NCI-H2196 (cell line): ENCODE results near the gene CCDC136.

Experiments used
- DNase-seq: peaks from one replicate; lab custom pipeline; 2025; ENCODE audit not compliant: unreplicated experiment; lab: John Stamatoyannopoulos, UW

Gene CCDC136

DNA sequence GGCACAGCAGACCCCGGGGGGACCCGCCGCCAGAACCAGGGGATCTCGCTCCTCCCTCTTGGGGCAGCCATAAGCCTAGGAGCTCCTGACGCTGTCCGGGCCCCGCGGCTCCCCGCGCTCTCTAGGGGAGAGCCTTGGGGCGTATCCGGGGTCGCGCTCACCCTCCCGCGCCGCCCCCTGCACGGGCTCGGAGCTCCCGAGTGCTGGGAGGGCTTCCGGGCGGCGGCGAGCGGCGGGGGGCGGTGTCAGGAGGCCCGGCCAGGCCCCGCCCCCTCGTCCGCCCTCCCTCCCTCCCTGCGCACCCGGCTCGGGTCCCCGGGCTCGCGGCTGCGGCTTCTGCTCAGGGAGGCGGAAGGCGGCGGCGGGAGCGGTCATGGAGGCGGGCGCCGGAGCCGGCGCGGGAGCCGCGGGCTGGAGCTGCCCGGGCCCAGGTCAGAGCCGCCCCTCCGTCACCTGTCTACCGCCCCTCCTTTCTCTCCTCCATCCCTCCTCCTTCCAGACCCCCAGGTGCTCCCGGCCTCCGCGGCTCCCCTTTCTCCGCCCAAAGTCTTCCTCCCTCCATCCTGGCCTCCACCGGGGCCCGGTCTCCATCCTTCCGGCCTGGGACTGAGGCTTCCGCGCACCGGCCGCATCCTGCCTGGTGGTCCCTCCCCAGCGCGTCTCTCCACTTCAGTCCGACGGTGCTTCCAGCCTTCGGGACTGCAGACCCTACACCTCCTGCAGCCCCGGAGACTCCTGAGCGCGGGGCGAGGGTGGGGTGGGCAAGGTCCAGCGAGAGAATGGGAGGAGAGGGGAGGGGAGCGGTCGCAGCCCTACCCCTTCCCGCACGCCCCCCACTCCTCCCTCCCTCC lies at the start of gene CCDC136:
Gene CCDC136 (plus strand): TSS at position 848 of the 851 bp plus-strand sequence. CDS start 444 bp downstream, outside the sequence.
- peak; percentile 60 for DNase-seq

- DNase-seq, result no peak
These were observed 49.6 kb upstream of the CCDC136 start for GRCh38 chr7:128742206-128742605.

GRCh38 chr7:128743112-128743772 lies 48.5 kb upstream of the CCDC136 start:
- no peak for DNase-seq

DNA sequence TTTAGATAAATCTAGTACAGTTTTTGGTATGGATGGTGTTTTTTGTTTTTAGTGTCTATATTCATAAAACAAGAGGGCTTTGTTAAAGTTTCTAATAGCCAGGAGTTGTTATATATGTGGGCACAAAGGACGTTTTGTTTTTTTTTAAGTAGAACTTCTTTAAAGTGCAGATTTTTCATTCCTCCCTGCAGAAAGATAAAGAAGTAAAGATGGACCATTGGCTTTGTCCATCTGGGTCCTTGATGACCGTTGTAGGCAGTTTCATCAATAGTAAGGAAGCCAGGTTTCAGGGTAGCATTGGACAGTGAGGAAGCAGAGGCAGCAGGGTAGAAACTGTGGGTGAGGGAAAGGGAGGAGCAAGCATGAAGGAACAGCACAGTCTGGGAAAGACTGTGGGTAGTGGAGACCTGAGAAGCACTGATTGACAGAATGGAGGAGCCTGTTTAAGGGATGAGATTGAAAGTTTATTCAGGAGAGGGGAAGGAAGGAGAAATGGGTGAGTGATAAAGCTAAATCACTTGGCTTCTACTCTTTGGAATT lies 47.3 kb upstream of the CCDC136 start:
- DNase-seq, result no peak

DNA sequence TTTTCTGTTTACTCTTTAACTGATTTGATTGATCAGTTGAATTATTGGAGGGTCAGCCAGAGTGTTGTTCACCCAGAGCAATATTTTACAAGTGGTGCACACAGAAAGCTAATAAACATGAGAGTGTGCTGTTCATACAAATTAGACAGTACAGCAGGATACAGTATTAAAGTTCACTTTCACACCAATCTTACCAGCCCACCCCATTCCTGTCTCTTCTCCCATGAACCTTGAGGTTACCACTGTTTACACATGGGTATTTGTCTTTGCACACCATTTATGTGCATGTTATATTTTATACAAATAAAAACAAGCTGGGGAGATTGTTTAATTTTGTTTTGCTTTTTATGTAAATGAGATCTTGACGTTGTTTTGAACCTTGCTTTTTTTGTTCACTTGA lies 46.1 kb upstream of the CCDC136 start:
- no peak for DNase-seq

GRCh38 chr7:128747327-128748079 lies 44.3 kb upstream of the CCDC136 start:
- DNase-seq, result no peak

DNA sequence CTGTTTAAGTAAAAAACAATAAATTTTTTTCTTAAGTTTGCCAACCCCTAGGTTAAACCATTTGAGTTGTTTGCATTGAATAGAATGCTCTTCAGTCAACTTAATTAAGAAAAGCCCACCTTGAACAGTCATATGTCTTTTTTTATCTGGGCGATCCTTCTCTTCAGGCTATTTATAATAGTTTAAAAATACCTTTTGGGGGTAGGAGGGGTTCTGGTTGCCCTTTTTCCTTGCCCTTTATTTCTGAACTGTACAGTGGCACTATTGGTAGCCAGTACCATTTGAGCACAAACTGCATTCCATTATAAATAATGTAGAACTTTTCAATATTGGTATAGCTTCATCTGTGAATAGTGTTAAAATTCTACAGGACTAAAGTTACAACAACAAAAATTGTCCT lies 39.5 kb upstream of the CCDC136 start:
- no peak for DNase-seq

- DNase-seq, result no peak
These were observed 36.5 kb upstream of the CCDC136 start for GRCh38 chr7:128755075-128755818.

DNA sequence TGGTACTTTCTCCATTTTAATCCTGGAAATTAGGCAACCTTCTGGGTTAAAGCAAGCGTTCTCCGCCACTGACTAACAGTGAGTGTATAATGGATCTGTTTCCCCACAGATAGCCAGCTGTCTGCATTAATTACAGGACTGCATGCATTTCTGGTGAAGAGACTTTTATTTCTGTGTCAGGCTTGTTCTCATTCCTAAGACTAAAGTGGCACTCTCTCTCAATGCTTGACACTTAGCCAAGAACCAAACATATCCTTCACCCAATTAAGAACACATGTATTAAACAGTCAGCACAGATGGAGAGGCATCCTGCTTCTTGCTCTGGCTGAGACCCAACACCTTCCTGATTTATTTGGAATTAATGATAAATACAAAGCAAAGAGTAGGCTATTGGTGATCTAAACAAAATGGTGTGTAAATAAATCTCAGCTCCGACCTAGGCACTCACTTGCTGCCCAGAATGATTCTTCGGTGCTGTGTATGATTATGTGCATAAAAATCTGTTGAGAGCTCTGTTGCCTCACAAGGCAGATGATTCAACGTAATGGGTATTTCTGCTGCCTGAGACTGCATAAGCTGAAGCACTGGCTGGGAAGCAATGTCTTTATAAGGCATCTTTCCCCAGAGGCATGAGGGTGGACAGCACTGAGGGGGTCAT lies 35.8 kb upstream of the CCDC136 start:
- no peak for DNase-seq

GRCh38 chr7:128757203-128757602 lies 34.6 kb upstream of the CCDC136 start:
- no peak for DNase-seq

DNA sequence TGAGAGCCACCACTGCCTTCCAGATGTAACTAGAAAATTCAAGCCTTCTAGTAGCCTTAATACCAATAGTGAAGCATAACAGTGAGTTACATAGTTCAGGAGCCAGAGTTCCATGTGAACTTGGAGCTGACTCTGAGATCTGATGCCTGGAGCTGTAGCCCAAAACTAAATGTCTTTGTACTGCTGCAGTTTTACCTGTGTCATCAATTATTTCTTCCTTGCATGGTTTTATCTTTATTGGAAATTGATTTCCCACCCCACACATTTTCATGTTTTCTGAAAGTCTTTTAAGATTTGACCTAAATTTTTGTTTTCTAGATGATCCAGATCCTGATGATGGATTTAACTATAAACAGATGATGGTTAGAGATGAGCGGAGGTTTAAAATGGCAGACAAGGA lies 33.2 kb upstream of the CCDC136 start:
- DNase-seq, result no peak

DNA sequence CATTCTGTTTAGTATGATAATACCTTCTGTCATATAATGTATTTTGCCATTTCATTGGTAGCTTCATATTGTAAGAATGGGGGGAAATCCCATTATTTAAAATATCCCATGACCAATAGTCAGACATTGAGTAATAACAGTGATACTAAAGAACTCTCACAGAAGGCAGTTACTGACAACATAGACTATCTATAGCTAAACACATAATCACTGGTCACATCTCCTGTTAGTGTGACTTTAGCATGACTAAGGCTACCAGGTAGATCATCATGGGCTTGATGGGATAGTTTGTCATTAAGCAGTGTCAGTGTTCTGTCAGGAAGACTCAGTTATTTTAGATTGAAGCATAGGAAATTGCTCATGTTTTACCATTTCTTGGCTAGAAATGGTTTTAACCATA lies 32.5 kb upstream of the CCDC136 start:
- DNase-seq, result no peak

GRCh38 chr7:128763541-128763940 lies 28.2 kb upstream of the CCDC136 start:
- no peak for DNase-seq

GRCh38 chr7:128767475-128768110 lies 24.2 kb upstream of the CCDC136 start:
- no peak for DNase-seq

- DNase-seq, result no peak
These were observed 21.5 kb upstream of the CCDC136 start for GRCh38 chr7:128770233-128770632.

DNA sequence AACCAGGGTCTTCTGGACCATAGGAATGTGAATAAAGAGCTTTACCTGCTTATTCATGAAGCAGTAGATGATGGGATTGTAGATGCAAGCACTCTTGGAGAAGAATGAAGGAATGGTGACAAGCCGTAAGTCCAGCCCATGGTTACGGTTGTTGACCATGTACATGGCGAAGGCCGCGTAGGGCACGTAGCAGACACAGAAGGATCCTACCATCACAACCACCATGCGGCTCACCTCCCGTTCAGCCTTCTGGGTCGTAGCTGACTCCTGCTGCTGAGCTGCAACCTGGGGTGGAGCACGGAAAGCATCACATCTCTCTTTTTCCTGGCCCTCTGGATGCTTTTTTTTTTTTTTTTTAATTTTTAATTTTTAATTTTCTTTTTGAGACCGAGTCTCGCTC lies 18.2 kb upstream of the CCDC136 start:
- no peak for DNase-seq

DNA sequence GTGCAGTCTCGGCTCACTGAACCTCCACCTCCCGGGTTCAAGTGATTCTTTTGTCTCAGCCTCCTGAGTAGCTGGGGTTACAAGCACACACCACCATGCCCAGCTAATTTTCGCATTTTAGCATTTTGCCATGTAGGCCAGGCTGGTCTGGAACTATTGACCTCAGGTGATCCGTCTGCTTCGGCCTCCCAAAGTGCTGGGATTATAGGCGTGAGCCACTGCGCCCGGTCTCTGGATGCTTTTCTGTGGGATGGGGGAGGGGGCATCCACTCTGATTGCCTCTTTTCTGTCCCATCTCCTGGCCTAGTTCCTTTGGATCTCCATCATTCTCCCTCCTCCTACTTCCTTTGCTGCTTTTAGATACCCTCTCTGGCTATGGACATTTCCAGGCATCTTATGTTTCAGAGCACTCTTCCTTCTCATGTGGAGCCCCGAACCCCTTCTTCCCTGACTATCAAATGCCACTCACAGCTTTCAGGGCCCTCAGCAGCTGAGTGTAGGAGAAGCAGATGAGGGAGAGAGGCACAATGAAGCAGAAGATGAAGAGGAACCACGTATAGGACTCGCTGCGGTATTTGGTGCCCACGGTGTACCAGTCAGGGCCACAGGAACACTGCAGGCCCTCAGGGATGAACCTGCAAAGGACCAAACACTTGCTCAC lies 17.6 kb upstream of the CCDC136 start:
- no peak for DNase-seq

DNA sequence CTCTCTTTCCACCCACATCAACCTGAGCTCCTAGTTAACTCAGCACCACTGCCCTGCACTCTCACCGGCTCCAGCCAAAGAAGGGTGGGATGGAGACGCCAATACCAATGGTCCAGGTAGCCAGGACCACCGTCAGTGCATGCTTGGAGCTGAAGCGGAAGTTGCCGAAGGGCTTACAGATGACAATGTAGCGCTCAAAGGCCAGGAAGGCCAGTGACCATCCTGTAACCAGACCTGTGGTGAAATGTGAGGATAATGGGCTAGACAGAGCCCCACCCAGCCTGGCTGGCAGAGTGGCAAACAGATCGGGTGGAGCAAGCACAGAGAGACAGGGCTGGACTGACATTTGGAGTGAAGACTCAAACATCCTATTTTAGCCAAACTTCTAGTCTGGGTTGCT lies 16.8 kb upstream of the CCDC136 start:
- DNase-seq, result no peak

DNA sequence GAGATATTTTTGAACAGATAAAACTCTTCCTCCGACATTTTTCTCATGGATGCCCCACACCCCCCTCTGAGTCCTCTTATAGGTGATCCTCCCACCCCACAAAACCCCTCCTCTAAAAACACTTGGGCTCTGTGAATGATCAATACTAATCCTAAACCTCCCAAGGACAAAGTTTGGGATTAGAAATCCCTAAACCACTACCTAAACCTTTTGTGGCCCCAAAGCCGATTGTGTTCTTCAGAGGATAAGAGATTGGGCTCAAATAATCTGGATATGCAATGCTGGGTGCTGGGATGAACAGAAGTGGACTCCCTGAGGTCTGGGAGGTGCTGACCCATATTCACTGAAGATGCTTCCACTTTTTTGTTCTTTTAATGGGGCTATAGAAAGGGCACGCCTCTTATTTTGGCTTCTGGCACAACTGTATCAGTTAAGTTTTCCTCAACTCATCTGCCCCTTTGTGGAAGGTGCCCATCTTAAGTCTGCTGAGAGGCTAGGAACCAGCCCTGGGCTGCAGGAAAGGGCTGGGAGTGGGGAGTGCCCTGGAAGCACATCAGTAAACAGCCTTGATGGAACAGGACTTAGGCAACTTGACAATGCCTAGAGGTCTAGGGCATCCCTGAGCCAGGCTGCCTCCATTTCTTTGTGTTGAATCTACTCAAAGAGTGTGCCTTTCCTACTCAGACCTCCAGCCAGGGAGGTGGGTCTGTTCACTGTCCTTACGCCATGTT lies 15.9 kb upstream of the CCDC136 start, which contains the start of gene OPN1SW:
Gene OPN1SW (minus strand): TSS at position 51 of the 731 bp plus-strand sequence. CDS start 13 bp downstream, at position 38.
- no peak for DNase-seq
